Fibroblast of pulmonary artery (primary cell): ENCODE measurements around the gene DEPDC5.

ENCODE experiments used
- DNase-seq: peaks from one replicate; pipeline ENCODE4 v3.0.0-alpha.2; 2010; ENCODE audit warnings: low read depth
- H3K4me3 ChIP-seq: replicated peaks from 2 replicates; pipeline ENCODE4 v1.5.1; 2011; ENCODE audit warnings: low read depth, mild to moderate bottlenecking, control low read depth, low read length, moderate library complexity
- CTCF ChIP-seq: IDR thresholded peaks from 2 replicates; pipeline ENCODE4 v1.5.1; 2011; ENCODE audit warnings: mild to moderate bottlenecking, control low read depth, low read length, inconsistent platforms; ENCODE audit errors: missing control alignments

DEPDC5 gene

GRCh38 chr22:31904651-31905050 lies 150.8 kb downstream of the DEPDC5 start:
- DNase-seq: no peak
- no peak for TF ChIP-seq CTCF
- H3K4me3 ChIP-seq: no peak overlapping the region

- H3K4me3 ChIP-seq: no peak overlapping the region
- DNase-seq: no peak
- TF ChIP-seq CTCF: no peak
Observed at GRCh38 chr22:31905356-31905755, 151.5 kb downstream of the DEPDC5 start.

GRCh38 chr22:31906086-31906485 lies 152.3 kb downstream of the DEPDC5 start:
- no peak for TF ChIP-seq CTCF
- DNase-seq: no peak
- H3K4me3 ChIP-seq: no peak overlapping the region

GRCh38 chr22:31906569-31906968 lies 152.8 kb downstream of the DEPDC5 start:
- DNase-seq: no peak
- no peak overlapping the region for H3K4me3 ChIP-seq
- TF ChIP-seq CTCF: no peak

- DNase-seq: no peak
- H3K4me3 ChIP-seq: no peak overlapping the region
- no peak for TF ChIP-seq CTCF
Observed at GRCh38 chr22:31909977-31910376, 156.2 kb downstream of the DEPDC5 start.

- H3K4me3 ChIP-seq: no peak overlapping the region
- no peak for TF ChIP-seq CTCF
- no peak for DNase-seq
Observed at GRCh38 chr22:31911565-31912406, 158.0 kb downstream of the DEPDC5 start.

- peak; percentile 37 for DNase-seq
- no peak for TF ChIP-seq CTCF
Observed at GRCh38 chr22:31912407-31912743, 158.6 kb downstream of the DEPDC5 start.

More at GRCh38 chr22:31912407-31912743, 158.6 kb downstream of the DEPDC5 start:
- H3K4me3 ChIP-seq: no peak overlapping the region
